Activated T-helper 2 cell treated with anti-CD3 and anti-CD28 coated beads, Interferon-gamma antibody, Interleukin-2, Interleukin-4, amounts not matched to agents 10 μg/mL and 5 μg/mL and 100 μg/mL, durations not matched to agents 14 hours and 24 hours and 36 hours (primary cell): Measurements from ENCODE around the gene MITD1. TPM values are rescaled to one million over a fixed set of nuclear protein-coding genes. Genes with fewer than 3 reads are reported as not detected.
A peak's percentile ranks its signal among the peaks of the same experiment; 100 is the strongest.

Source experiments
- DNase-seq: peaks from one replicate; pipeline ENCODE4 v3.0.0; 2021; ENCODE audit warnings: low spot score
- H3K27ac Mint-ChIP-seq: one replicate; pipeline ENCODE4 v1.8.0; 2021; ENCODE audit warnings: mixed read lengths
- H3K27me3 Mint-ChIP-seq: one replicate; pipeline ENCODE4 v1.8.0; 2021; ENCODE audit warnings: low read depth, mixed read lengths
- H3K36me3 Mint-ChIP-seq: one replicate; pipeline ENCODE4 v1.8.0; 2021; ENCODE audit warnings: low read depth, mixed read lengths
- H3K4me1 Mint-ChIP-seq: one replicate; pipeline ENCODE4 v1.8.0; 2021; ENCODE audit warnings: low read depth, mixed read lengths
- H3K4me3 Mint-ChIP-seq: one replicate; pipeline ENCODE4 v1.8.0; 2021; ENCODE audit warnings: low read depth, mild to moderate bottlenecking, moderate library complexity, mixed read lengths
- H3K9me3 Mint-ChIP-seq: one replicate; pipeline ENCODE4 v1.8.0; 2021; ENCODE audit warnings: mixed read lengths
- intact Hi-C: fragments of 100-400 bp; cut with micrococcal nuclease; formaldehyde crosslinking; loops from one replicate; pipeline ENCODE4 v1.15.1; 2023
- total RNA-seq: library from RNA; stranded (reverse); gene quantifications from 2 replicates; pipeline ENCODE4 v1.2.3, GENCODE V29; 2022

Gene MITD1
- total RNA-seq, 1 donor from 2014 or later = 52.4 TPM

GRCh38 chr2:99183025-99183424 is 2.2 kb upstream of the MITD1 start:
- intact Hi-C loops = loop anchor here (5.0 kb wide), 1 partner anchor 96 kb away; no protein-coding TSS in a partner anchor
- Mint-ChIP-seq H3K4me1 (peaks cover 31% of the 10 kb centered on the region), H3K36me3 (peaks cover 12% of the 10 kb centered on the region), H3K27me3 (no peaks in the 10 kb centered on the region), H3K27ac (no peak overlapping the region), H3K4me3 (peak overlapping the region; percentile 22), H3K9me3 (no peaks in the 10 kb centered on the region)
- DNase-seq = no peak

- Mint-ChIP-seq H3K9me3 (no peaks in the 10 kb centered on the region), H3K4me1 (peaks cover 34% of the 10 kb centered on the region), H3K27ac (peak overlapping the region; percentile 91), H3K27me3 (no peaks in the 10 kb centered on the region), H3K36me3 (peaks cover 19% of the 10 kb centered on the region), H3K4me3 (peak overlapping the region; percentile 96)
- intact Hi-C loops = loop anchor here (1.0 to 5.0 kb wide), 4 partner anchors 26 to 309 kb away; partner anchors contain the start of genes REV1 and TXNDC9
- DNase-seq = no peak
These were observed 754 bp upstream of the MITD1 start for GRCh38 chr2:99181624-99182000.

DNA sequence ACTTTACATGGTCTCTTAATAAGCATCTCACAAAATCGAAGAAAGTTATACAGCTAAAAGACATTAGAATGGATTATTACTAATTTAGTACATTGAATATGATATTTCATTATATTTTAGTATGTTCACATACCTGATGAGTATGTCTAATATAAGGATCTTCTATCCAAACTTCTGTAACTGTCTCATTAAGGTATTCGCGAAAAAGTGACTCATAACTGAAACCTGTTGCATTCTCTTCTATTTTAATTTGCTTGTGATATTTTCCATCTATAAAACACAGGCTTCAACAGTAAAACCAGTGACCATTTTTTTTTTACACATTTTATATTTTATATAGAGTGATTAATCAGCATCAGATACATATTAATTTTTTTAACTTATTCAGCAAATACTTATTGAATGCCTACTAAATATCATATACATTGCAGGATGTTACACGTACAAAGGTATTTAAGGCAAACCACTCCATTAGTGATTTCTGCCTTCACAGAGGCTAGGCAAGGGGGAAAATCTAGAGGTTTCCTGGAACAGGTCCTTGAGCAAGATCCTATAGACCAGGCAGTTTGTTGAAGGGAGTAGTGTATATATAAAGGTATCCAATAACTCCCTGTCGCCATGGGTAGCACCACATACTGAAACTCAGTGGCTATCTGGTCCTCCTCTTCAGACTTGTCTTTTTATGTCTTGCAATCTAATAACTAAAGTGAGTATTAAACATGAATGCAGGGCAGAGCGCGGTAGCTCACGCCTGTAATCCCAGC is 9.3 kb downstream of the MITD1 start:
- H3K36me3 Mint-ChIP-seq = peaks cover 48% of the 10 kb centered on the region
- H3K9me3 Mint-ChIP-seq = no peaks in the 10 kb centered on the region
- H3K4me3 Mint-ChIP-seq = no peak overlapping the region
- H3K27ac Mint-ChIP-seq = no peak overlapping the region
- peaks cover 25% of the 10 kb centered on the region for H3K4me1 Mint-ChIP-seq
- intact Hi-C loops = no loop called here
- no peaks in the 10 kb centered on the region for H3K27me3 Mint-ChIP-seq
- no peak for DNase-seq

DNA sequence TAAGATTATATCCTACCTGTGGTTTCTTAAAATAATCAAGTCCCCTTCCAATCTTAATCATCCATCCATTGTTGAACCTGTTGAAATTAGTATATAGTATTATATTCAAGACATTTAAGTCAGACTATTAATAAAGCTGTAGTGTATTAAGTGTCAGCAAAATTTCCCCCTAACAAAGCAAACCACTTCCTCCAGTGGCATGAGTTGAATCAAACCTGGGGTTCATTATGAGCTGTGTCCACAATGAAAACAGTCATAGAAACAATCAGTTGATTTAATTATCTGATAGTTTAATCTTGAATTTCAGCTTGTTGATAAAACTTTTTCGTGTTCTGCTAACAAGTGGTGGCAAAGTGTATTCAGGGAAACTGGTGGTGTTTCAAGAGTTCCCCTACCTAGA is 11.3 kb downstream of the MITD1 start:
- Mint-ChIP-seq H3K27me3 (no peaks in the 10 kb centered on the region), H3K4me3 (no peak overlapping the region), H3K9me3 (no peaks in the 10 kb centered on the region), H3K4me1 (peaks cover 19% of the 10 kb centered on the region), H3K36me3 (peaks cover 54% of the 10 kb centered on the region), H3K27ac (no peak overlapping the region)
- intact Hi-C loops = no loop called here
- DNase-seq = no peak

GRCh38 chr2:99166218-99166617 is 14.6 kb downstream of the MITD1 start:
- intact Hi-C loops = no loop called here
- DNase-seq = no peak
- H3K4me3 Mint-ChIP-seq = no peak overlapping the region
- H3K27me3 Mint-ChIP-seq = no peaks in the 10 kb centered on the region
- no peak overlapping the region for H3K27ac Mint-ChIP-seq
- no peaks in the 10 kb centered on the region for H3K9me3 Mint-ChIP-seq
- H3K36me3 Mint-ChIP-seq = peaks cover 48% of the 10 kb centered on the region
- H3K4me1 Mint-ChIP-seq = peaks cover 16% of the 10 kb centered on the region

DNA sequence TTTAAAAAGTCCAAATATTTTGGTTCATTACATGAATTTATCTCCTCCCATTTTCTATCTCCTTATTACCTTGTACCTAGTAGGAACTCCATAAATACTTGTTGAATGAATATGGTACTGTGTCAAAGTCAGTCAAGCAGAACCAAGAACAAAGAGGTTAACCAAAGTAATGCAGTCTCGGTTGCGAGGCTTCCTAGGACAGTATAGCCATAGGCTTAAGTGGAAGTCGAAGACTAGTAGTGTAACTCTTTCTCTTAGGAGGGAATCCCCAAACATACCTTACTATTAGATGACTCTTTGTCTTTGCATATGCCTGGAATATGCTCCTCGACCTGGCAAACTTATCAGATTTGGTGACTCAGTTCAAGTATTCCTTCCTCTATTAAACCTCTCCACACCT is 21.3 kb downstream of the MITD1 start:
- H3K36me3 Mint-ChIP-seq = peaks cover 29% of the 10 kb centered on the region
- no peak overlapping the region for H3K4me3 Mint-ChIP-seq
- H3K9me3 Mint-ChIP-seq = no peaks in the 10 kb centered on the region
- peaks cover 17% of the 10 kb centered on the region for H3K4me1 Mint-ChIP-seq
- H3K27me3 Mint-ChIP-seq = no peaks in the 10 kb centered on the region
- DNase-seq = no peak
- no peak overlapping the region for H3K27ac Mint-ChIP-seq
- intact Hi-C loops = loop anchor here (10.0 kb wide), 5 partner anchors 325 to 1405 kb away; partner anchors contain the start of genes PDCL3 and REV1

GRCh38 chr2:99158599-99158998 is 22.3 kb downstream of the MITD1 start:
- Mint-ChIP-seq H3K27ac (no peak overlapping the region), H3K27me3 (no peaks in the 10 kb centered on the region), H3K9me3 (no peaks in the 10 kb centered on the region)

GRCh38 chr2:99156891-99157290 is 24.0 kb downstream of the MITD1 start:
- Mint-ChIP-seq H3K4me3 (no peak overlapping the region), H3K27ac (no peak overlapping the region), H3K36me3 (peaks cover 22% of the 10 kb centered on the region), H3K4me1 (peaks cover 25% of the 10 kb centered on the region), H3K27me3 (no peaks in the 10 kb centered on the region), H3K9me3 (no peaks in the 10 kb centered on the region)
- intact Hi-C loops = loop anchor here (10.0 kb wide), 5 partner anchors 322 to 1408 kb away; partner anchors contain the start of genes PDCL3 and REV1
- DNase-seq = no peak

More at GRCh38 chr2:99158599-99158998, 22.3 kb downstream of the MITD1 start:
- intact Hi-C loops = loop anchor here (10.0 kb wide), 5 partner anchors 324 to 1406 kb away; partner anchors contain the start of genes PDCL3 and REV1
- no peak overlapping the region for H3K4me3 Mint-ChIP-seq
- peaks cover 22% of the 10 kb centered on the region for H3K36me3 Mint-ChIP-seq
- H3K4me1 Mint-ChIP-seq = peaks cover 25% of the 10 kb centered on the region
- no peak for DNase-seq

GRCh38 chr2:99154643-99155536 is 26.0 kb downstream of the MITD1 start, which contains the start of the genes LIPT1 and TSGA10:
LIPT1 (plus strand) TSS chr2:99154967; CDS start chr2:99161958, 6,991 bp downstream.
TSGA10 (minus strand) TSS chr2:99154942; CDS start chr2:99109439, 45,503 bp downstream.
- intact Hi-C loops = loop anchor here (1.0 to 10.0 kb wide), 8 partner anchors 14 to 1410 kb away; partner anchors contain the start of genes C2orf15, EIF5B, MITD1 and MRPL30
- H3K36me3 Mint-ChIP-seq = peaks cover 19% of the 10 kb centered on the region
- DNase-seq = peak; percentile 88
- H3K27me3 Mint-ChIP-seq = no peaks in the 10 kb centered on the region
- H3K4me1 Mint-ChIP-seq = peaks cover 25% of the 10 kb centered on the region
- H3K9me3 Mint-ChIP-seq = no peaks in the 10 kb centered on the region
- H3K27ac Mint-ChIP-seq = peak within 1 kb of the TSS; percentile 89
- H3K4me3 Mint-ChIP-seq = peak within 1 kb of the TSS; percentile 95

- Mint-ChIP-seq H3K4me1 (peaks cover 25% of the 10 kb centered on the region), H3K36me3 (peaks cover 14% of the 10 kb centered on the region), H3K9me3 (no peaks in the 10 kb centered on the region), H3K27me3 (no peaks in the 10 kb centered on the region), H3K27ac (peak overlapping the region; percentile 89), H3K4me3 (peak overlapping the region; percentile 95)
- no peak for DNase-seq
- intact Hi-C loops = loop anchor here (1.0 to 10.0 kb wide), 7 partner anchors 13 to 1411 kb away; partner anchors contain the start of genes C2orf15, EIF5B, PDCL3 and REV1
These were observed 26.8 kb downstream of the MITD1 start for GRCh38 chr2:99153921-99154604.

GRCh38 chr2:99152199-99152895 is 28.5 kb downstream of the MITD1 start:
- intact Hi-C loops = loop anchor here (10.0 kb wide), 5 partner anchors 318 to 1412 kb away; partner anchors contain the start of genes PDCL3 and REV1
- no peak for DNase-seq
- no peaks in the 10 kb centered on the region for H3K9me3 Mint-ChIP-seq
- H3K36me3 Mint-ChIP-seq = peaks cover 6% of the 10 kb centered on the region
- H3K27me3 Mint-ChIP-seq = no peaks in the 10 kb centered on the region
- no peak overlapping the region for H3K4me3 Mint-ChIP-seq
- H3K4me1 Mint-ChIP-seq = peaks cover 22% of the 10 kb centered on the region
- H3K27ac Mint-ChIP-seq = no peak overlapping the region
